Gastroesophageal sphincter (tissue), 4 donors: Measurements from ENCODE around the gene ARMC9. TPM values are rescaled to one million over a fixed set of nuclear protein-coding genes. Genes with fewer than 3 reads are reported as not detected.

Experiments used
- ATAC-seq: fragments of 150-250 bp; one replicate; pipeline ENCODE4 v1.9.1; 2016; ENCODE audit warnings: mild to moderate bottlenecking, moderate library complexity
- H3K27ac ChIP-seq, 4 donors: fragments of 200-600 bp; sonication (generic) in 3 of 4; 1 replicate in 3 of 4; 2 replicates in 1 of 4; pipeline ENCODE4 v1.5.1; 2016 to 2019
- H3K27me3 ChIP-seq: fragments of 200-600 bp; sonication (generic); one replicate; pipeline ENCODE4 v1.5.1; 2019
- H3K36me3 ChIP-seq, 2 donors: fragments of 200-600 bp; sonication (generic); one replicate each; pipeline ENCODE4 v1.5.1; 2019; ENCODE audit warnings: control low read depth in 1 of 2
- H3K4me1 ChIP-seq, 3 donors: fragments of 200-600 bp; sonication (generic); 1 replicate in 2 of 3; 2 replicates in 1 of 3; pipeline ENCODE4 v1.5.1; 2016 to 2019; ENCODE audit warnings: control low read depth in 2 of 3
- H3K4me3 ChIP-seq, 2 donors: fragments of 200-600 bp; sonication (generic); one replicate each; pipeline ENCODE4 v1.5.1; 2019; ENCODE audit warnings: mild to moderate bottlenecking in 1 of 2, moderate library complexity in 1 of 2
- H3K9me3 ChIP-seq, 3 donors: fragments of 200-600 bp; sonication (generic); one replicate each; pipeline ENCODE4 v1.5.1; 2017 to 2019; ENCODE audit warnings: control low read depth in 2 of 3
- CTCF ChIP-seq, 4 experiments: fragments of 200-600 bp in 2 of 4; fragments of 450-650 bp in 2 of 4; sonication (generic) in 1 of 4; IDR thresholded peaks; one replicate each; pipeline ENCODE4 v1.5.1; 2017 to 2019; ENCODE audit warnings: antibody characterized with exemption in 4 of 4, mild to moderate bottlenecking in 2 of 4, moderate library complexity in 2 of 4
- EP300 ChIP-seq: sonication (generic); formaldehyde crosslinking; IDR thresholded peaks from one replicate; pipeline ENCODE4 v1.6.1; 2017; ENCODE audit warnings: antibody characterized with exemption, mild to moderate bottlenecking
- POLR2A ChIP-seq, 2 donors: fragments of 450-650 bp; IDR thresholded peaks; one replicate each; pipeline ENCODE4 v1.6.1; 2017; ENCODE audit warnings: antibody characterized with exemption in 2 of 2, mild to moderate bottlenecking in 2 of 2, moderate library complexity in 1 of 2
- POLR2AphosphoS5 ChIP-seq: sonication (generic); formaldehyde crosslinking; IDR thresholded peaks from one replicate; pipeline ENCODE4 v1.6.1; 2017; ENCODE audit warnings: antibody characterized with exemption
- WGBS, 2 donors: methylation state at CpG; one replicate each; pipeline ENCODE4 v1.1.5; 2018; ENCODE audit warnings: low coverage in 1 of 2; 5-methylcytosine and 5-hydroxymethylcytosine counted together
- total RNA-seq, 4 donors: library from RNA; depleted of rRNA; stranded (reverse); fragments of >200 nt; gene quantifications; one replicate each; pipeline ENCODE4 v1.1.0, GENCODE V29; 2016

Gene ARMC9
- total RNA-seq, 4 donors from 2014 or later, result 69.6 to 298 (median 152) TPM

GRCh38 chr2:231383416-231384108, 185.1 kb downstream of the ARMC9 start:
- no peaks in the 10 kb centered on the region for H3K27me3 ChIP-seq
- 89 to 91% methylated on average over 5 to 8 of the region's 15 CpGs for WGBS, 2 donors
- no peak overlapping the region for H3K4me3 ChIP-seq
- no peak overlapping the region for H3K27ac ChIP-seq
- peaks cover 0 to 8% (median 0%) of the 10 kb centered on the region in 3 donors for H3K4me1 ChIP-seq
- no peak for TF ChIP-seq EP300
- no peak for TF ChIP-seq POLR2AphosphoS5
- TF ChIP-seq POLR2A (IDR thresholded peaks at IDR 0.05), result no peak
- TF ChIP-seq CTCF (IDR thresholded peaks at IDR 0.05), result no peak
- no peak for ATAC-seq
- peaks cover 0 to 7% (median 0%) of the 10 kb centered on the region in 3 donors for H3K9me3 ChIP-seq
- H3K36me3 ChIP-seq, result peaks cover 0 to 13% of the 10 kb centered on the region in 2 donors

DNA sequence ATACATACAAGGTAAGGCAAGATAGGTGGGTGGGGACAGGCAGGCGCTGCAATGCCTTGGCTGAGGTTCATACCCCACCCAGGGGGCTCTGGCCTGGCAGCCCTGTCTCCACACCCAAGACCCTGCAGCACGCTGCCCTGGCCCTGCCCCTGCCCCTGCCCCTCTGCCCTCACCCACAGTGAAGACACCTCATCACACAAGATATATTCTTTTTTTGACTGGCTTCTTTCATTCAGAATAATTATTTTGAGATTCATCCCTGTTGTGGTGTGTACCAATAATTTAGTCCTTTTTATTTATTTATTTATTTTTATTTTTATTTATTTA, 185.6 kb downstream of the ARMC9 start:
- no peak for TF ChIP-seq POLR2AphosphoS5
- no peak overlapping the region for H3K27ac ChIP-seq
- WGBS, 2 donors, result 89 to 100% methylated on average over 1 of the region's 2 CpGs
- no peak for ATAC-seq
- peaks cover 0 to 10% (median 0%) of the 10 kb centered on the region in 3 donors for H3K4me1 ChIP-seq
- H3K27me3 ChIP-seq, result no peaks in the 10 kb centered on the region
- peaks cover 0 to 7% (median 0%) of the 10 kb centered on the region in 3 donors for H3K9me3 ChIP-seq
- peaks cover 0 to 13% of the 10 kb centered on the region in 2 donors for H3K36me3 ChIP-seq
- H3K4me3 ChIP-seq, result no peak overlapping the region

DNA sequence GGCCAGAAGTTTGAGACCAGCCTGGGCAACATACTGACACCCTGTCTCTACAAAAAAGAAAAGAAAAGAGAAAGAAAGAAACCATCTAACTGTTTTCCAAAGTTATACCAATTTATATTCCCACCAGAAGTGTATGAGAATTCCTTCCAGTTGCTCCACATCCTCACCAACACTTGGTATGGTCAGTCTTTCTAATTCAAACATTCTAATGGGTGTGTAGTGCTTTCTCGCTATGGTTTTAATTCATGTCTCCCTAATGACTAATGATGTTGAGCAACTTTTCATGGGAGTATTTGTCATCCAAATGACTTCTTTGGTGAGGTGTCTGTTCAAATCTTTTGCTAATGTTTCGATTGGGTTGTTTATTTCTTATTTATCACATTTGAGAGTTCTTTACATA, 186.5 kb downstream of the ARMC9 start:
- Histone ChIP-seq H3K27ac (no peak overlapping the region), H3K9me3 (peaks cover 0 to 7% (median 0%) of the 10 kb centered on the region in 3 donors), H3K4me1 (peaks cover 0 to 10% (median 0%) of the 10 kb centered on the region in 3 donors), H3K27me3 (no peaks in the 10 kb centered on the region), H3K4me3 (no peak overlapping the region), H3K36me3 (peaks cover 0 to 13% of the 10 kb centered on the region in 2 donors)
- ATAC-seq, result no peak
- 93 to 97% methylated on average over 2 of the region's 2 CpGs for WGBS, 2 donors
- no peak for TF ChIP-seq POLR2AphosphoS5
- TF ChIP-seq CTCF (IDR thresholded peaks at IDR 0.05), result no peak
- TF ChIP-seq EP300, result no peak
- no peak for TF ChIP-seq POLR2A (IDR thresholded peaks at IDR 0.05)

GRCh38 chr2:231385429-231385828, 187.0 kb downstream of the ARMC9 start:
- peaks cover 0 to 13% of the 10 kb centered on the region in 2 donors for H3K36me3 ChIP-seq
- H3K9me3 ChIP-seq, result peaks cover 0 to 7% (median 0%) of the 10 kb centered on the region in 3 donors
- no peaks in the 10 kb centered on the region for H3K27me3 ChIP-seq
- WGBS, 2 donors, result 60 to 93% methylated on average over 1 to 4 of the region's 5 CpGs
- no peak for ATAC-seq
- no peak overlapping the region for H3K27ac ChIP-seq
- H3K4me3 ChIP-seq, result no peak overlapping the region
- TF ChIP-seq EP300 (no peak), POLR2AphosphoS5 (no peak), POLR2A (IDR thresholded peaks at IDR 0.05) (no peak), CTCF (IDR thresholded peaks at IDR 0.05) (no peak)
- H3K4me1 ChIP-seq, result peaks cover 0 to 10% (median 0%) of the 10 kb centered on the region in 3 donors

DNA sequence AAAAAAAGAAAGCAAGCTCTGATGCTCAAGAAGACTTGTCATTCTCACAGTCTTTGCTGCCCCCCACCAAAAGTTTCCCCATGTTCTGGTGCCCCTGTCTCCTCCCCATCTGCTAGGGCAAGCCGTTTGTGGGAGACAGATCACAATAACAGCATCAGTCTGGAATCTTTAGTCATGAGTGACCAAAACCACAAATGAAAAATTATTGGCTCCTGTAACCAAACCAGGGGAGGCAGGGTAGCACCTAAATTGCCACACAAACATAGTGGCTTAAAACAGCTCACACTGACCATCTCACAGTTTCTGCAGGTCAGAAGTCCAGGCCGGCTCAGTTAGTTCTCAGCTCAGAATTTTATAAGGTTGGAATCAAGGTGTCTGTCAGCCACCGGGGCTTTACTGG, 188.0 kb downstream of the ARMC9 start:
- no peak for ATAC-seq
- Histone ChIP-seq H3K27me3 (no peaks in the 10 kb centered on the region), H3K36me3 (peaks cover 0 to 13% of the 10 kb centered on the region in 2 donors), H3K27ac (no peak overlapping the region), H3K9me3 (peaks cover 0 to 7% (median 0%) of the 10 kb centered on the region in 3 donors), H3K4me1 (peaks cover 0 to 10% (median 0%) of the 10 kb centered on the region in 3 donors), H3K4me3 (no peak overlapping the region)
- WGBS, 2 donors, result 85 to 100% methylated on average over 1 to 3 of the region's 3 CpGs
- TF ChIP-seq EP300 (no peak), POLR2A (IDR thresholded peaks at IDR 0.05) (no peak), POLR2AphosphoS5 (no peak), CTCF (IDR thresholded peaks at IDR 0.05) (no peak)
